ENCODE measurements around the gene TDRD12. TPM values are rescaled to one million over a fixed set of nuclear protein-coding genes. Genes with fewer than 3 reads are reported as not detected.

The TDRD12 gene
- total and polyA plus RNA-seq, 2 experiments from 2014 or later, result 0.68 to 2.8 TPM

- Histone ChIP-seq H3K27ac (ENCODE audit: low read depth) (no peak overlapping the region), H2AFZ (no peak overlapping the region), H3K4me3 (no peak overlapping the region), H3K79me2 (replicated peaks; ENCODE audit: insufficient read depth) (no peaks in the 10 kb centered on the region), H3K36me3 (ENCODE audit: insufficient read depth) (no peaks in the 10 kb centered on the region), H3F3A (replicated peaks; ENCODE audit: low read depth) (no peaks in the 10 kb centered on the region), H3K27me3 (ENCODE audit: insufficient read depth) (no peaks in the 10 kb centered on the region), H4K20me1 (replicated peaks; ENCODE audit: insufficient read depth) (no peaks in the 10 kb centered on the region), H3K4me1 (ENCODE audit: insufficient read depth) (no peaks in the 10 kb centered on the region), H3K4me2 (no peak overlapping the region), H3K9me2 (ENCODE audit: insufficient read depth) (no peaks in the 10 kb centered on the region)
- TF ChIP-seq POLR2AphosphoS5 (IDR thresholded peaks at IDR 0.05; ENCODE audit: low read depth) (no peak), CTCF (conservative IDR thresholded peaks at IDR 0.05; ENCODE audit: low read depth in 2 of 2) (peak; percentile 16 to 23; a peak in 1 of 4 replicates)
- Mint-ChIP-seq H3K27me3 (ENCODE audit: insufficient read depth, low read depth, poor library complexity) (peaks cover 6% of the 10 kb centered on the region), H3K9me3 (no peaks in the 10 kb centered on the region), H3K27ac (no peak overlapping the region), H3K4me3 (no peak overlapping the region), H3K4me1 (peaks cover 2% of the 10 kb centered on the region; the same call in 2 of the 3 replicates), H3K36me3 (ENCODE audit: low read depth) (no peaks in the 10 kb centered on the region)
- ATAC-seq (peak; percentile 88), DNase-seq (ENCODE audit: low spot score) (peak; percentile 45)
These were observed 28.9 kb downstream of the TDRD12 start for GRCh38 chr19:32748497-32748896.

- Histone ChIP-seq H3K27me3 (ENCODE audit: insufficient read depth) (no peaks in the 10 kb centered on the region), H3K27ac (ENCODE audit: low read depth) (no peak overlapping the region), H4K20me1 (replicated peaks; ENCODE audit: insufficient read depth) (no peaks in the 10 kb centered on the region), H3K4me1 (ENCODE audit: insufficient read depth) (no peaks in the 10 kb centered on the region), H3K36me3 (ENCODE audit: insufficient read depth) (no peaks in the 10 kb centered on the region), H3K9me2 (ENCODE audit: insufficient read depth) (no peaks in the 10 kb centered on the region), H3F3A (replicated peaks; ENCODE audit: low read depth) (no peaks in the 10 kb centered on the region), H2AFZ (no peak overlapping the region), H3K4me3 (no peak overlapping the region), H3K4me2 (no peak overlapping the region), H3K79me2 (replicated peaks; ENCODE audit: insufficient read depth) (no peaks in the 10 kb centered on the region)
- no peaks in the 10 kb centered on the region for H3K36me3 Mint-ChIP-seq (ENCODE audit: low read depth)
- peaks cover 5% of the 10 kb centered on the region for H3K27me3 Mint-ChIP-seq (ENCODE audit: insufficient read depth, low read depth, poor library complexity)
- peak; percentile 55 for ATAC-seq
- H3K9me3 Mint-ChIP-seq, result no peaks in the 10 kb centered on the region
- no peak for DNase-seq (ENCODE audit: low spot score)
- H3K27ac Mint-ChIP-seq, result no peak overlapping the region
- peaks cover 2% of the 10 kb centered on the region; the same call in 2 of the 3 replicates for H3K4me1 Mint-ChIP-seq
- H3K4me3 Mint-ChIP-seq, result no peak overlapping the region
- TF ChIP-seq, protein P1, sequence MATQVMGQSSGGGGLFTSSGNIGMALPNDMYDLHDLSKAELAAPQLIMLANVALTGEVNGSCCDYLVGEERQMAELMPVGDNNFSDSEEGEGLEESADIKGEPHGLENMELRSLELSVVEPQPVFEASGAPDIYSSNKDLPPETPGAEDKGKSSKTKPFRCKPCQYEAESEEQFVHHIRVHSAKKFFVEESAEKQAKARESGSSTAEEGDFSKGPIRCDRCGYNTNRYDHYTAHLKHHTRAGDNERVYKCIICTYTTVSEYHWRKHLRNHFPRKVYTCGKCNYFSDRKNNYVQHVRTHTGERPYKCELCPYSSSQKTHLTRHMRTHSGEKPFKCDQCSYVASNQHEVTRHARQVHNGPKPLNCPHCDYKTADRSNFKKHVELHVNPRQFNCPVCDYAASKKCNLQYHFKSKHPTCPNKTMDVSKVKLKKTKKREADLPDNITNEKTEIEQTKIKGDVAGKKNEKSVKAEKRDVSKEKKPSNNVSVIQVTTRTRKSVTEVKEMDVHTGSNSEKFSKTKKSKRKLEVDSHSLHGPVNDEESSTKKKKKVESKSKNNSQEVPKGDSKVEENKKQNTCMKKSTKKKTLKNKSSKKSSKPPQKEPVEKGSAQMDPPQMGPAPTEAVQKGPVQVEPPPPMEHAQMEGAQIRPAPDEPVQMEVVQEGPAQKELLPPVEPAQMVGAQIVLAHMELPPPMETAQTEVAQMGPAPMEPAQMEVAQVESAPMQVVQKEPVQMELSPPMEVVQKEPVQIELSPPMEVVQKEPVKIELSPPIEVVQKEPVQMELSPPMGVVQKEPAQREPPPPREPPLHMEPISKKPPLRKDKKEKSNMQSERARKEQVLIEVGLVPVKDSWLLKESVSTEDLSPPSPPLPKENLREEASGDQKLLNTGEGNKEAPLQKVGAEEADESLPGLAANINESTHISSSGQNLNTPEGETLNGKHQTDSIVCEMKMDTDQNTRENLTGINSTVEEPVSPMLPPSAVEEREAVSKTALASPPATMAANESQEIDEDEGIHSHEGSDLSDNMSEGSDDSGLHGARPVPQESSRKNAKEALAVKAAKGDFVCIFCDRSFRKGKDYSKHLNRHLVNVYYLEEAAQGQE (IDR thresholded peaks at IDR 0.05; ENCODE audit: unreplicated experiment), result no peak
- no peak for TF ChIP-seq NANOG (IDR thresholded peaks at IDR 0.05; ENCODE audit: borderline replicate concordance)
- TF ChIP-seq CREB1 (CRISPR knock-in tag; IDR thresholded peaks at IDR 0.05; ENCODE audit: low read depth), result no peak
- TF ChIP-seq, protein P2, sequence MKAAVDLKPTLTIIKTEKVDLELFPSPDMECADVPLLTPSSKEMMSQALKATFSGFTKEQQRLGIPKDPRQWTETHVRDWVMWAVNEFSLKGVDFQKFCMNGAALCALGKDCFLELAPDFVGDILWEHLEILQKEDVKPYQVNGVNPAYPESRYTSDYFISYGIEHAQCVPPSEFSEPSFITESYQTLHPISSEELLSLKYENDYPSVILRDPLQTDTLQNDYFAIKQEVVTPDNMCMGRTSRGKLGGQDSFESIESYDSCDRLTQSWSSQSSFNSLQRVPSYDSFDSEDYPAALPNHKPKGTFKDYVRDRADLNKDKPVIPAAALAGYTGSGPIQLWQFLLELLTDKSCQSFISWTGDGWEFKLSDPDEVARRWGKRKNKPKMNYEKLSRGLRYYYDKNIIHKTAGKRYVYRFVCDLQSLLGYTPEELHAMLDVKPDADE (IDR thresholded peaks at IDR 0.05), result no peak
- no peak for TF ChIP-seq EZH2phosphoT487 (IDR thresholded peaks at IDR 0.05; ENCODE audit: unreplicated experiment)
- no peak for TF ChIP-seq STAT1 (IDR thresholded peaks at IDR 0.05; ENCODE audit: unreplicated experiment)
- TF ChIP-seq EZH2 (IDR thresholded peaks at IDR 0.05; ENCODE audit: low read depth, unreplicated experiment), result no peak
- TF ChIP-seq, protein P3, sequence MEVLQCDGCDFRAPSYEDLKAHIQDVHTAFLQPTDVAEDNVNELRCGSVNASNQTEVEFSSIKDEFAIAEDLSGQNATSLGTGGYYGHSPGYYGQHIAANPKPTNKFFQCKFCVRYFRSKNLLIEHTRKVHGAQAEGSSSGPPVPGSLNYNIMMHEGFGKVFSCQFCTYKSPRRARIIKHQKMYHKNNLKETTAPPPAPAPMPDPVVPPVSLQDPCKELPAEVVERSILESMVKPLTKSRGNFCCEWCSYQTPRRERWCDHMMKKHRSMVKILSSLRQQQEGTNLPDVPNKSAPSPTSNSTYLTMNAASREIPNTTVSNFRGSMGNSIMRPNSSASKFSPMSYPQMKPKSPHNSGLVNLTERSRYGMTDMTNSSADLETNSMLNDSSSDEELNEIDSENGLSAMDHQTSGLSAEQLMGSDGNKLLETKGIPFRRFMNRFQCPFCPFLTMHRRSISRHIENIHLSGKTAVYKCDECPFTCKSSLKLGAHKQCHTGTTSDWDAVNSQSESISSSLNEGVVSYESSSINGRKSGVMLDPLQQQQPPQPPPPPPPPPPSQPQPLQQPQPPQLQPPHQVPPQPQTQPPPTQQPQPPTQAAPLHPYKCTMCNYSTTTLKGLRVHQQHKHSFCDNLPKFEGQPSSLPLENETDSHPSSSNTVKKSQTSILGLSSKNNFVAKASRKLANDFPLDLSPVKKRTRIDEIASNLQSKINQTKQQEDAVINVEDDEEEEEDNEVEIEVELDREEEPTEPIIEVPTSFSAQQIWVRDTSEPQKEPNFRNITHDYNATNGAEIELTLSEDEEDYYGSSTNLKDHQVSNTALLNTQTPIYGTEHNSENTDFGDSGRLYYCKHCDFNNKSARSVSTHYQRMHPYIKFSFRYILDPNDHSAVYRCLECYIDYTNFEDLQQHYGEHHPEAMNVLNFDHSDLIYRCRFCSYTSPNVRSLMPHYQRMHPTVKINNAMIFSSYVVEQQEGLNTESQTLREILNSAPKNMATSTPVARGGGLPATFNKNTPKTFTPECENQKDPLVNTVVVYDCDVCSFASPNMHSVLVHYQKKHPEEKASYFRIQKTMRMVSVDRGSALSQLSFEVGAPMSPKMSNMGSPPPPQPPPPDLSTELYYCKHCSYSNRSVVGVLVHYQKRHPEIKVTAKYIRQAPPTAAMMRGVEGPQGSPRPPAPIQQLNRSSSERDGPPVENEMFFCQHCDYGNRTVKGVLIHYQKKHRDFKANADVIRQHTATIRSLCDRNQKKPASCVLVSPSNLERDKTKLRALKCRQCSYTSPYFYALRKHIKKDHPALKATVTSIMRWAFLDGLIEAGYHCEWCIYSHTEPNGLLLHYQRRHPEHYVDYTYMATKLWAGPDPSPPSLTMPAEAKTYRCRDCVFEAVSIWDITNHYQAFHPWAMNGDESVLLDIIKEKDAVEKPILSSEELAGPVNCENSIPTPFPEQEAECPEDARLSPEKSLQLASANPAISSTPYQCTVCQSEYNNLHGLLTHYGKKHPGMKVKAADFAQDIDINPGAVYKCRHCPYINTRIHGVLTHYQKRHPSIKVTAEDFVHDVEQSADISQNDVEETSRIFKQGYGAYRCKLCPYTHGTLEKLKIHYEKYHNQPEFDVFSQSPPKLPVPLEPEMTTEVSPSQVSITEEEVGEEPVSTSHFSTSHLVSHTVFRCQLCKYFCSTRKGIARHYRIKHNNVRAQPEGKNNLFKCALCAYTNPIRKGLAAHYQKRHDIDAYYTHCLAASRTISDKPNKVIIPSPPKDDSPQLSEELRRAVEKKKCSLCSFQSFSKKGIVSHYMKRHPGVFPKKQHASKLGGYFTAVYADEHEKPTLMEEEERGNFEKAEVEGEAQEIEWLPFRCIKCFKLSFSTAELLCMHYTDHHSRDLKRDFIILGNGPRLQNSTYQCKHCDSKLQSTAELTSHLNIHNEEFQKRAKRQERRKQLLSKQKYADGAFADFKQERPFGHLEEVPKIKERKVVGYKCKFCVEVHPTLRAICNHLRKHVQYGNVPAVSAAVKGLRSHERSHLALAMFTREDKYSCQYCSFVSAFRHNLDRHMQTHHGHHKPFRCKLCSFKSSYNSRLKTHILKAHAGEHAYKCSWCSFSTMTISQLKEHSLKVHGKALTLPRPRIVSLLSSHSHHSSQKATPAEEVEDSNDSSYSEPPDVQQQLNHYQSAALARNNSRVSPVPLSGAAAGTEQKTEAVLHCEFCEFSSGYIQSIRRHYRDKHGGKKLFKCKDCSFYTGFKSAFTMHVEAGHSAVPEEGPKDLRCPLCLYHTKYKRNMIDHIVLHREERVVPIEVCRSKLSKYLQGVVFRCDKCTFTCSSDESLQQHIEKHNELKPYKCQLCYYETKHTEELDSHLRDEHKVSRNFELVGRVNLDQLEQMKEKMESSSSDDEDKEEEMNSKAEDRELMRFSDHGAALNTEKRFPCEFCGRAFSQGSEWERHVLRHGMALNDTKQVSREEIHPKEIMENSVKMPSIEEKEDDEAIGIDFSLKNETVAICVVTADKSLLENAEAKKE (CRISPR knock-in tag; IDR thresholded peaks at IDR 0.05), result no peak
These were observed 29.4 kb downstream of the TDRD12 start for GRCh38 chr19:32748948-32749347.
